MV-4-11 (cell line): Measurements from ENCODE around the gene ZNRF3.
A peak's percentile ranks its signal among the peaks of the same experiment; 100 is the strongest.

Experiments
- DNase-seq: peaks from one replicate; lab custom pipeline; 2025; lab: John Stamatoyannopoulos, UW

Gene ZNRF3

DNA sequence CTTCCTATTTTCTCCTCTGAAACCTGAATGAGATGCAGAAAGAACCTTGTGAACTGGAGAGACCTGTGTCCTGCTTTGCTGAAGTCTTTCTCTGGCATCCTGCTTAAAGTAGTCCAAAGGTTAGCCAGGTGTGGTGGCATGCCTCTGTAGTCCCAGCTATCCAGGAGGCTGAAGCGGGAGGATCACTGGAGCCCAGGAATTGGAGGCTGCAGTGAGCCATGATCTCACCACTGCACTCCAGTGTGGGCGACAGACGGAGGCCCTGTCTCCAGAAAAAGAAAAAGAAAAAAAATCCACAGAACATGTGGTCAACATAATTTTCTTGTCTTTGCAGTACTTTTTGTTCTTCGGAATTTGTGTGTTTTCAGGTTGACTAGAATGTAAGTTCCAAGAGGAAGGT, 187.1 kb downstream of the ZNRF3 start:
- DNase-seq, result no peak

DNA sequence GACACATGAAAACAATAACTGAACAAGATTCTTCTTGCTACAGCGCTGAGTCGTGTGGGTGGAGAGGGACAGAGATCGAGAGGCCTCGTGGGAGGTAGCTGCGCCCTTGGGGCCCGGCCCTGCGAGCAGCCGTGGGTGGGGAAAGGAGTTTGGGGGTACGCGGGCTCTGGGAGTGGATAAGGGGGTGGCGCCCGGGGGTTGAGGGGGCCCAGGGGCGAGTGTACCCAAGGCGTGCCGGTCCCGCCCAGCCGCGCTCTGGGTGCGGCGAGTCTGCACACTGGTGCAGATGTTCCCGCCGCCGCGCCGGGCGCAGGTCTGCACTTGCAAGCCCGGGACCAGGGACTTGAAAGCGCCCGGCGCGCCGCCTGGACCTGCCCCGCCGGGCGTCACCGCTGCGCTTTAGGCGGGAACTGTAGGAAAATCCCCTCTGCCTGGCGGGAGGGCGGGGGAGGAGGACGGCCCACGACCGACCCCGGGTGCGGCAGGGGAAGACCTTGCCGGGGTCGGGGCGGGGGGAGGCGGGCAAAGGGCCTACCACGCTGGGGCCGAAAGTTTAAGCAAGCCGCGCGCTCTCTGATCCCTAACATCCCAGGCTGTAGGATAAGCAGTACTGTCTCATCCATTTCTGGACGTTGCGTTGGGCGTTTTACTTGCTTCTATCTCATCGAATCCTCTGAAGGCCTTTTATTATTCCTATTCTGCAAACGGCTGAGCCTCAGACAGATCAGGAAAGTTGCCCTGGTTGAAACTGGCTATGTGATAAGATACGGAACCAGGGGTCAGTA, 188.1 kb downstream of the ZNRF3 start:
- no peak for DNase-seq

- peak; percentile 63 for DNase-seq
Observed at GRCh38 chr22:29072193-29072978, 189.0 kb downstream of the ZNRF3 start.

DNA sequence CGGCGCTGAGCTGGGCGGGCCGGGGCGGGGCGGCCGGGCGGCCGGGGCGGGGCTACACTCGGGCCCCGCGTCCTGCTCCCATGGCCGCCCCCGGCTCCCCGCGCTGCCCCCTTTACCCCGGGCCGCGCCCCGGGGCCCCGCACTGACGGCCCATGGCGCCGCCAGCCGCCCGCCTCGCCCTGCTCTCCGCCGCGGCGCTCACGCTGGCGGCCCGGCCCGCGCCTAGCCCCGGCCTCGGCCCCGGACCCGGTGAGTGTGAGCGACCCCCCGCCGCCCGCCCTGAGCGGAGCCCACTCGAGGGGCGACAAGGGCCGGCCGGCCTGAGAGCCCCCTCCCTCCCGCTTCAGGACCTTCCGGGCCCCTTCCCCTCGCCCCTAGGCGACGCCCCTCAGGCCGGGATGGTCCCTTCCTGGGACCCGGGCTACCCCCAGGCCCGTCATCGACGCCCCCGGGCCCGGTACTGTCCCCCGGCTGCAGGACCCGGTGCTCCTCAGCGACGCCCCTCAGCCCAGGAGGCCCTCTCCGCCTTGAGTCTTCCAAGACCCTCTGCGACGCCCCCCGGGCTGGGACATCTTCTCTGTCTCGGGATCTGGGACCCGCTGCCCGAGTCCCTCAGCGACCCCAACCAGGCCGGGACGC, 189.7 kb downstream of the ZNRF3 start, which contains the start of gene KREMEN1:
KREMEN1 (plus strand) TSS at position 57 of the 639 bp plus-strand sequence; CDS start at position 153, 96 bp downstream.
- no peak for DNase-seq

- no peak for DNase-seq
Observed at GRCh38 chr22:29073618-29074275, 190.4 kb downstream of the ZNRF3 start.

DNA sequence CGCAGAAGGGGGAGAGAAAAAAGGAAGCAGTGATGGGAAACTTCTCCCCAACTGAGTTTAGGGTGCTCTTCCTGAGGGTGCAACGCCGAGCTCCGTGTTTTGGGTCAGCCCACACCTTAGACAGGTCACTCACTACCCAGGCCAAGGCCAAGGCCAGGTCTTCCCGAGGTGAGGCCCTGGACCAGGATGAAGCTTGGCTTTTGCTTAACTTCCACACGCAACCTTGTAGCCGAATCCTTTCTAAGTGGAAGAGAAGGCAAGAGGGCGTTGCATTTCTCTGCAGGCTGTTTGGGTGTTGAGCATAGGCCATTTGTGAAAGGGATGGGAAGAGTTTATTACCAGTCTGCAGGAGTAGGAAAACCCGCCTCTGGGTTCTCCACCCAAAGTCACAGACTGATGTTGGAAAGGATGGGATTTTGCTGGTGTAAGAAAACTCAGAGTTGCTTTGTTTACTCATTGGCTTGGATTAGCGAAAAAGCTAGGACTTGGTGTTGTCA, 191.0 kb downstream of the ZNRF3 start:
- no peak for DNase-seq

- DNase-seq, result peak; percentile 19
Observed at GRCh38 chr22:29078036-29078868, 194.9 kb downstream of the ZNRF3 start.

GRCh38 chr22:29078869-29079207, 195.5 kb downstream of the ZNRF3 start:
- no peak for DNase-seq

DNA sequence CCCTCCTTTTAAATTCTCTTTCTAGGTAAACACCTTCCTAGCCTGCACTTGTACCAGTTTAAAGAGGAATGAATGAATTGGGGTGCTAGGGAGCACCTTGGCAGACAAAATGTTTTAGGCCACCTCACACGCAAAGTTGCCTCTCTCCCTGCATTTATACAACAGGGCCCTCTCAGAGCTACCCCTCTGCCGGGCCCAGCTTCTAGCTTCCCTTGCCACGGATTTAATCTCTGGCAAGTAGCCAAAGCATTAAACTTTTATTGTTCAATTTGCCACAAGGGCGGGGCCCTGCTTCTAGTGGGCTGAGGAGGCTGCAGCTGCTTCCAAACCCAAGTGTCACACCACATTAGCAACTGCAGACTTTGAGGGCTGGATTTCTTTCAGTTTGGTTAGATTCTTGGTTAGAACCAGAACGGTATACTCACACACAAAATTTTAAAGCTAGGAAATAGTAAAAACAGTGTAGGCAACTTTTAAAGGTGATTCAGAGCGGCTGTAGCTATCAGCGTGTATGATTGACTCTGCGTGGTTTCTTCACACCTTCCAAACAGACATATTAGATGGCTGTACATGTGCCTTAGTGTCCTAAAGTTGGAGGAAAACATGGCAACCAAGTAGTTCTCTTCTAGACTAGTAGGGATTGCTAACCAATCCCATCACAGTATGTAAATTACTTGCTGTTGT, 196.0 kb downstream of the ZNRF3 start:
- DNase-seq, result peak; percentile 49

- DNase-seq, result no peak
Observed at GRCh38 chr22:29080106-29080975, 197.0 kb downstream of the ZNRF3 start.

- no peak for DNase-seq
Observed at GRCh38 chr22:29081517-29082236, 198.3 kb downstream of the ZNRF3 start.

- DNase-seq, result no peak
Observed at GRCh38 chr22:29082826-29083545, 199.6 kb downstream of the ZNRF3 start.

DNA sequence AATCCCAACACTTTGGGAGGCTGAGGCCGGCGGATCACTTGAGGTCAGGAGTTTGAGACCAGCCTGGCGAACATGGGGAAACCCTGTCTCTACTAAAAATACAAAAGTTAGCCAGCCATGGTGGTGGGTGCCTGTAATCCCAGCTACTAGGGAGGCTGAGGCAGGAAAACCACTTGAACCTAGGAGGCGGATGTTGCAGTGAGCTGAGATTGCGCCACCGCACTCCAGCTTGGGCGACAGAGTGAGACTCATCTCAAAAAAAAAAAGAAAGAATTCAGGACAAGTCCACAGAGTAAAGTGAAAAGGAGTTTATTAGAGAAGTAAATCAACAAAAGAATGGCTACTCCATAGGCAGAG, 200.2 kb downstream of the ZNRF3 start:
- peak; percentile 89 for DNase-seq

DNA sequence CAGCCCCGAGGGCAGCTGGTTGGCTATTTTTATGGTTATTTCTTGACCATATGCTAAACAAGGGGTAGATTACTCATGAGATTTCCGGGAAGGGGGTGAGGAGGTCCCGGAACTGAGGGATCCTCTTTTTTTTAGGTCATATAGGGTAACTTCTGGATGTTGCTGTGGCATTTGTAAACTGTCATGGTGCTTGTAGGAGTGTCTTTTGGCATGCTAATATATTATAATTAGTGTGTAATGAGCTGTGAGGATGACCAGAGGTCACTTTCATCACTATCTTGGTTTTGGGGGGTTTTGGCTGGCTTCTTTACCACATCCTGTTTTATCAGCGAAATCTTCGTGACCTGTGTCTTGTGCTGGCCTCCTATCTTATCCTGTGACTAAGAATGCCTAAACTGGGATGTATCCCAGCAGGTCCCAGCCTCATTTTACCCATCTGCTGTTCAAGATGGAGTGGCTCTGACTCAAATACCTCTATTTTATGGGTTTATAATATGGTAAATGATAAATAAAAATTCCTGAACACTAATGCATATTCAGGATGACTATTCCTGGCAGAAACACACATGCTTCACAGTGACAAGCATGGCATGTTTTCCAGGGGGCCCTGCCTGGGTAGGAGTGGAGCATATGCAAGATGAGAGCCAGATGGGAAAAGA, 200.7 kb downstream of the ZNRF3 start:
- peak; percentile 91 for DNase-seq

- DNase-seq, result no peak
Observed at GRCh38 chr22:29087012-29087411, 203.6 kb downstream of the ZNRF3 start.

- DNase-seq, result no peak
Observed at GRCh38 chr22:29088809-29089208, 205.4 kb downstream of the ZNRF3 start.

GRCh38 chr22:29089507-29089906, 206.1 kb downstream of the ZNRF3 start:
- DNase-seq, result no peak

DNA sequence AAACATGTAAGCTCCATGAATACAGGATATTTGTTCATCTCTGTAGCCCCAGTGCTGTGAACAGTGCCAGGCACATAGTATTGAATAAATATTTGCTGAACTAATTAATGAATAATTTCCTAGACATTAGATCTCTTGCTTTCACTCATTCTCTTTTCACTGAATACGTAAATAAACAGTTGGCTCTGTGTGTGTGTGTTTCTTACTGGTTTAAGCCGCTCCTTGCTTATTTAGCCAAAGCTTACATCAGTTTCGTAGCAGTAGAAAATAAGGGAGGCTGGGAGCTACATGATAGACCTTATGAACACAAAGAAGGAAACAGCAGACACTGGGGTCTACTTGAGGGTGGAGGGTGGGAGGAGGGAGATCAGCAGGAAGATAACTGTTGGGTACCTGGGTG, 206.7 kb downstream of the ZNRF3 start:
- no peak for DNase-seq
